ENCODE data around the gene KCNMB4.
"Not testable (repeated sequence)": the region's sequence is repeated elsewhere in the genome, so short reads cannot be mapped to it uniquely, and the experiment has no call there.

Gene KCNMB4

DNA sequence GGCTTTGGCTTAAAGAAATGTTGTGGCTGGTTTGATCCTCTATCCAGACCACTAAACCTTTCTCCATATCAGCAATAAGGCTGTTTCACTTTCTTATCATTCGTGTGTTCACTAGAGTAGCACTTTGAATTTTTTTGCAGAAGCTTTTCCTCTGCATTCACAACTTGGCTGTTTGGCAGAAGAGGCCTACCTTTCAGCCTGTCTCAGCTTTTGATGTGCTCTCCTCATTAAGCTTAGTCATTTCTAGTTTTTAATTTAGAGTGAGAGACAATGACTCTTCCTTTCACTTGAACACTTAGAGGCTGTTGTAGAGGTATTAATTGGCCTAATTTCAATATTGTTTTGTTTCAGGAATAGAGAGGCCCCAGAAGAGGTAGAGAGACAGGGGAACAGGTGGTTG lies 13.8 kb downstream of the KCNMB4 start:
- no peak for DNase-seq

- DNase-seq, result no peak
Measured at GRCh38 chr12:70383484-70383883, 17.4 kb downstream of the KCNMB4 start.

GRCh38 chr12:70383886-70384285 lies 17.8 kb downstream of the KCNMB4 start:
- no peak for DNase-seq

- DNase-seq, result no peak
Measured at GRCh38 chr12:70386771-70387170, 20.7 kb downstream of the KCNMB4 start.

- DNase-seq, result no peak
Measured at GRCh38 chr12:70389678-70390077, 23.6 kb downstream of the KCNMB4 start.

DNA sequence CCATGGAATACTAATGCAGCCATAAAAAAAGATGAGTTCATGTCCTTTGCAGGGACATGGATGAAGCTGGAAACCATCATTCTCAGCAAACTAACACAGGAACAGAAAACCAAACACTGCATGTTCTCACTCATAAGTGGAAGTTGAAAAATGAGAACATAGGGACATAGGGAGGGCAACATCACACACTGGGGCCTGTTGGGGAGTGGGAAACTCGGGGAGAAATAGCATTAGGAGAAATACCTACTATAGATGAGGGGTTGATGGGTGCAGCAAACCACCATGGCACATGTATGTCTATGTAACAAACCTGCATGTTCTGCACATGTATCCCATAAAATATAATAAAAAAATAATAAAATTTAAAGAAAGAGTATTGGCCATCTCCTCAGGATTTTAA lies 26.5 kb downstream of the KCNMB4 start:
- DNase-seq, result not testable (repeated sequence)

DNA sequence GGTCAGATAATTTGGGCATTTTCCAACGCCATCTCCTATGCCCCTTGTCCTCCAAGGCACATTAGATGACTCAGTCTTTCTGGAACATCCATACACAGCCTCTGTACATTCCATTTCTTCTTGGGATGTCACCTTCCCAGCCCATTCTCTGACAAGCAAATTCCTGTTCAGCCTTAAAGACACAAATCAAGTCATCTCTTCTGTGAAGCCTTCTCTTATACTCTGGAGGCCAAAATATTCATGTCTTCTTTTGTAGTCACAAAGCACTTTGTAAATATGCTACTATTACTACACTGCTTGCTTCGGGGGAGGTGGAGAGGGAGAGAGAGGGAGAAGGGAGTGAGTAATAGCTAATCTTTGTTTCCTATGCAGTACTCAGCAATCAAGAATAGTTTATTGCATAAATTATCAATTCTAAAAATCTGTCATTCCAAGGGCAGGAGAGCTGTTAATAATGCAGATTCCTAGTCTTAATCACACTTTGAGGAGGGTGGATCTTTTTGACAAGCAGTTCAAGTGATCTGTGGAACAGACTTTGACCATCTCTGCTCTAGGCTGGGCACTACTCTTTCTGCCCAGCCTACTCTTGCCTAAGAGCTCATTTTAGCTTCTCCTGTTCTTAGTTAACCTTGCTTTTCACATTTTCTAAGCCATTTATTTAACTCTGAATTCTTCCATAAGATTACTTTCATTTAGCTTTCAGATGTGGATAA lies 27.9 kb downstream of the KCNMB4 start:
- DNase-seq, result no peak

DNA sequence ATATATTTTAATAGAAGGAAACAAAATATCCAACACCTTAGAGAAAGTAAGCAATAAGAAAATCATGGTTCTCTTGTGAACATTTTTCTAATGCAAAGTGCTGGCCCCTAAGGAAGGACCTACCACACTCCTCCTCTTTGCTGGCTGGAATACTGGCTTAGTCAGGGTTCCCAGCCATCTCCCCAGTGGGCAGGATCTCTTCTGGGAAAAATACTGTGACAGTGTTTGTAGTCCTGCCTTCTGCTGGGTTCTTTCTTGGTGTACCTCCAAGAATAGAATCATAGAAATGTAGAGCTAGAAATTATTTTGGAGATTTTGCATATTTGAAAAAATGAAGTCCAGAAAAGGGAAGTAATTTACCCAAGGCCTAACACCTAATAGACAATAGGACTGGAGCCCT lies 31.9 kb downstream of the KCNMB4 start:
- no peak for DNase-seq

GRCh38 chr12:70398862-70399261 lies 32.8 kb downstream of the KCNMB4 start:
- DNase-seq, result no peak

DNA sequence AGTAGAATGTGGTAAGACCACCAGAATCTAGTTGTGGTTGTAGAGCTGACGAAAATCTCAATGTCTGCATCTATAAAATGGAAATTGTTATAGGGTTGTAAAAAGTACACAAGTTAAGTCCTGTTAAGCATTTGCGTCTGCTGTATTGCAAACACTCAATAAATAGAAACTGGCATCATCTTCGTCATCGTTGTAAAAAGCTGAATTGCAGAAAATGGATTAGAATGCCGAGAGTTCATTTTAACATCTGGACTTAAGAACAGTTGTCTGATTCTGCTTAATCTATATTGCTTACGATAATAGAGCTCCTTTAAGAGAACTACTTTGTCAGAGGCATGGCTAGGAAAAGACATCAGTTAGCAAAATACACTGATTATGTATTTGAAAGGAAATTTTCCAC lies 33.2 kb downstream of the KCNMB4 start:
- no peak for DNase-seq

DNA sequence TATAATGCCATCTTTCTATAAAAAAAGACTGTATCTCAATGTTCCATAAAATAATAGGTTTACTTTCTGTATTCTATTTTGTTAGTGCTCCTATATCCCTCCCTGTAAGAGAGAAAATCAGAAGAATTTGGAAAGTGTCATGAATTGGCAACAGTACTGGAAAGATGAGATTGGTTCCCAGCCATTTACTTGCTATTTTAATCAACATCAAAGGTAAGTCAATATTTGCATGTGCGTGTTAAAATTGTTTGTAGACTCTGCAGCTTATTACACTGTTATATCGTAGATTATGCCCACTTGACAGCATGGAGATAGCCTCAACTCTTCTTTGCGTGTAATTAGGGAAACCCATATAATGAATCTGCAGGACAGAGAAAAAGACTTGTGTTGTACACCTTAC lies 34.0 kb downstream of the KCNMB4 start:
- no peak for DNase-seq

DNA sequence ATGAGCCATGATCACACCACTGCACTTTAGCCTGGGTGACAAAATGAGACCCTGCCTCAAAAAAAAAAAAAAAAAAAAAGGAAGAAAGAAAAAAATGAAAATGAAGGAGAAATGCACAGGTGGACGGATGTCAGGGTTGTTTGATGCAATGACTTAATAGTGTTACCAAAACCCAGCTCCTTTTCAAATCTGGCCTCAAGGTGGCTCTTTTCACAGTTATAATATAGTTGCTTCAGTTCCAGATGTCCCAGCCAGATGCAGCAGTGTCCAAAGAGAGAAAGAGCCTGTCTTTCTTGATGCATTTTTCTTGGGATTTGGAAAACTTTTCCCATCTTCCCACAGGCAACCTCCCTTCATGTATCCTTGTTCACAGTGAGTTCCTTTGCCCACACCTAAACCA lies 36.5 kb downstream of the KCNMB4 start:
- DNase-seq, result no peak

- DNase-seq, result no peak
Measured at GRCh38 chr12:70403826-70404225, 37.7 kb downstream of the KCNMB4 start.

GRCh38 chr12:70408004-70408790 lies 42.1 kb downstream of the KCNMB4 start:
- DNase-seq, result no peak

GRCh38 chr12:70415987-70416386 lies 49.9 kb downstream of the KCNMB4 start:
- DNase-seq, result no peak

DNA sequence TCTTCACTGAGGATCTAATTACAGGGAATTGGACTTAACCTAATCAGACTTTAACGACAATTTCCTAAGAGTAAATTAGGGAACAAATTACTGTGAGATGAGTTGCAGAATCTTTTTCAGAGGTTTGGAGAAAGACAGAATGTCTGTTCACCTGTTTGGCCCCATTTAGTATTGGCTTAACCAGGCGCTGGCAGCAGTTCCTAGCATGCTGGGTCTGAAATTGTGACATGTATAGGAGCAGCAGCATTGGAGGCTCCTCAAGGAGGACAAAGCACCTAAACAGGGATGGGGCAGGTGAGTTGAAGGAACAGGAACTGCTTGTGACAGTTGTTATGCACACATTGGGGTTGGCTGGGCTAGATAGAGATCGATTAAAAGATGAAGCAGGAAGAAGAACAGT lies 51.0 kb downstream of the KCNMB4 start:
- no peak for DNase-seq

GRCh38 chr12:70418101-70418500 lies 52.0 kb downstream of the KCNMB4 start:
- DNase-seq, result no peak

DNA sequence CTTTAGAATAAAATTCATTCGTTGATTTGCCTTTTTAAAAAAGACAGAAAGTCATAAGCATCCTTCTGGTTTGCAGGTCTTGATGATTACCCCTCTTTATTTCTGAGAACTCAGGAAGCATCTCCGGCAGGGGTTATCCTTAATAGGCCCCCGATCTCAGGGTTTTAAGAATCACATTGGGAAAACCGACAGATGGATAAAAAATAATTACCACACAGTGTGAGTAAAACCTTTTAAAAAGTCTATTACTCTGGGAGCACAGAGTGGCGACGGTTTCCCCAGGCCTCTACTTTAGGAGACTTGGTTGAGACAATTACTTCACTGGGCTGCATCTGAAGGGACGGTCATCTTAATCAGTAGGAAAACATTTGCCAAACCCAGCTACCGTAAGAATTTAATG lies 56.5 kb downstream of the KCNMB4 start:
- DNase-seq, result no peak

DNA sequence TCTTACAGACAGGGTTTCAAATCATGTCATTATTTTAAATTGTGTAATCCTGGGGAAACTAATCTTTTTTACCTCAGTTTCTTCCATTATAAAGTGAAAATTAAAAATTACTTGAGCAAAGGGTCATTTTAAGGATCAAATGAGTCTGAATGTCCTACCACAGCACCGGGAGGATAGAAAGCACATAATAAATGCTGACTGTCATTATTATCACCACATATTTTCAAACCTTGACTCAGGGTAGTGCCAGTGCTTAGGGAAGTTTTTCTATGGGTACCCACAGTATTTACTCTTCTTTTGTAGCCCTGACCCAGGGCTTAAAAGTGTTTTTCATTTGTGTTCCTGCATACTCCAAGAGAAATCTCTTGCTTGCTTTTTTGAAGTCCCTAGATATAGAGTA lies 60.5 kb downstream of the KCNMB4 start:
- no peak for DNase-seq

- DNase-seq, result no peak
Measured at GRCh38 chr12:70427611-70428010, 61.5 kb downstream of the KCNMB4 start.

- DNase-seq, result no peak
Measured at GRCh38 chr12:70430400-70430799, 64.3 kb downstream of the KCNMB4 start.

DNA sequence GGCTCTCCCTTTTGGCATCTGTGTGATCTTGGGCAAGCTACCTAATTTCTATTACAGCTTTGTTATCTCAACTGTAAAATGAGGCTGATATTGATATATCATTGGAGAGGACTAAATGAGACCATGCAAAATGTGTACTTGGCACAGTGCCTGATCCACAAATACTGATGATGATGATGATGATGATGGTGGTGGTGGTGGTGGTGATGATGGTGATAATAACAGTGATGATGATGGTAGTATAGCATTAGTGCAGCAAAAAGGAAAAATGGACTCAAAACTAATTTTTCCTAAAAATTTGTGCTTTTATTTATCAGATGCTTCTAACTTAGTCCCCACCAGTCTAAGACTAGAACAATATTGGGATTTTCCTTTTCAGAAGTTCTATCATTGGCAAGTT lies 70.7 kb downstream of the KCNMB4 start:
- no peak for DNase-seq

DNA sequence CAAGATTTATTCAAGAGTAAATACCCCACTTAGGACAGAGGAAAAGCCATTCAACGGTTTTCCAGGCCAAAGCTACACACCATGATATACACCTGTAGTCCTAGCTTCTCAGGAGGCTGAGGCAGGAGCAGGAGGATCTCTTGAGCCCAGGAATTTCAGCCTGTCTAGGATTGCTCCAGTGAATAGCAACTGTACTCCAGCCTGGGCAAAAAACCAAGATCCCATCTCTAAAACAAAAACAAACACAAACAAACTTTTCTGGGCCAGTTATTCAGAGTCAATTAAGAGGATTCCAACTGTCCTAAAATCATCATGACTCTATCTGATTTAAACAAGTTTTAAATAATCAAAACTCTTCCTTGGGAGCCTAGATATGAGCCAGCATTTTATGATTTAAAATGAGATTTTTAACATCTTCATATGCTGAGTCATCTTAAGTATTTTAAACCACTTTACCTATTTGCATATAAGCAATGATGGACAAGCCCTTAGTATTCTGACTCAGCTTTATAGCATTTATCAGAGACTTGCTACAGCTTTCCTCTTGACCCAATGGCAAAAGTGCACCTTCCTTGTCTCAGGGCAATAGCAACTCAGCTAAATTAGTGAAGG lies 77.1 kb downstream of the KCNMB4 start:
- no peak for DNase-seq

DNA sequence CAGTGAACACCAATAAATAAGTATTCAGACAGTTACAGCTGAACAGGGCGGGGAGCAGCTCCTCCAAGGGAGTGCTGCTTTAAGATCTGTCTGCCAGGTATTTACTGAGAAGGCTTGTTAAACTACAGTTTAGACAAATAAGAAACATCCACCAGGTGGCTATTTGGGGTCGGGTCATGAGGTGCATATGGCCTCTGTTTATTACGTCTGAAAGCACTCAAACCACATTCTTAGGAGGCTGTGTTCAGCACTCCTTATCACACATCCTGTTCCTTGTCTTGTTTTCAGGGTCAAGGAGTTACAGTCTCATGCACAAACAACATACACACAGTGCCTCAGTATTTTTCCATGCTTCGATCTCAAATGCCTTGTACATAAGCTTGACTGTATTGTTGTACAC lies 78.8 kb downstream of the KCNMB4 start:
- DNase-seq, result no peak
